HG03558 (cell line): ENCODE measurements around the gene KIZ.
A peak's percentile ranks its signal among the peaks of the same experiment; 100 is the strongest.
"Not testable (repeated sequence)": the region's sequence is repeated elsewhere in the genome, so short reads cannot be mapped to it uniquely, and the experiment has no call there.

Experiments used
- ATAC-seq: cut with Tn5 transposase; IDR thresholded peaks from one replicate; pipeline ENCODE4 v1.9.1; 2021; ENCODE audit warnings: moderate number of reproducible peaks; ENCODE audit not compliant: unreplicated experiment; ENCODE audit errors: extremely low read depth

KIZ gene

DNA sequence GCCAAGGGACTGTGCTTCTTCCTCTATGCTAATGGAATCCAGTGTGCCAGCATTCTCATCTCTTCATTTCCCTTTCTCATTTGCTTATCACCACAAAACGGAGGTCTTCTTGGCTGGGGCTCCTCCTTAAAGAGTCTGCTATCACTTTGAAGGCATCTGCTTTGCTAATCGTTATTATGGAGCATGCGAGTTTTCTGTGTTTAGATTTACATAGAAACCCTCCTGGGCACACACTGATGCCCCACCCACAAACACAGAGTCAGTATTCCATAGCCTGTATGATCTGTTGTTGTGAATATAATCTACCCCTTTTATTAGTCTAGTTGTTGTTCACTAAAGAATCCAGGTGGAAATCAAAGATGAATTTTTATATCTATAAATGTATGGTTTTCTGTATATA is 93.8 kb downstream of the KIZ start:
- ATAC-seq = no peak

DNA sequence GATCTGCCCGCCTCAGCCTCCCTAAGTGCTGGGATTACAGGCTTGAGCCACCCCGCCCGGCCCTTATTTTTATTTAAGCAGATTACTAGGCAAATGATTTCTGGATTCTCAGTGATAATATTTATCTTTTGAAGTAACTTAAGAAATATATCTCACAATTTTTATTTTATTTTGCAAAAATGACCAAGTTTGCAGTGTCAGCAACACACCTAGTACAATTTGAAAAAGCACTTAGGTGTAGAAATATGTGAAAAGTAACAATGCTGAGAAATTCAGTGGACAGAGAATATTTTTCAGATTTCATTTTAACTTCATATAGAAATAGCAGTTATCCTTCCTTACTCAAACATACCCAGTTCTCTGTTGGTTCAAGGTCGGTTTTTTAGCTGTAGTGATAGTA is 98.3 kb downstream of the KIZ start:
- ATAC-seq = no peak

DNA sequence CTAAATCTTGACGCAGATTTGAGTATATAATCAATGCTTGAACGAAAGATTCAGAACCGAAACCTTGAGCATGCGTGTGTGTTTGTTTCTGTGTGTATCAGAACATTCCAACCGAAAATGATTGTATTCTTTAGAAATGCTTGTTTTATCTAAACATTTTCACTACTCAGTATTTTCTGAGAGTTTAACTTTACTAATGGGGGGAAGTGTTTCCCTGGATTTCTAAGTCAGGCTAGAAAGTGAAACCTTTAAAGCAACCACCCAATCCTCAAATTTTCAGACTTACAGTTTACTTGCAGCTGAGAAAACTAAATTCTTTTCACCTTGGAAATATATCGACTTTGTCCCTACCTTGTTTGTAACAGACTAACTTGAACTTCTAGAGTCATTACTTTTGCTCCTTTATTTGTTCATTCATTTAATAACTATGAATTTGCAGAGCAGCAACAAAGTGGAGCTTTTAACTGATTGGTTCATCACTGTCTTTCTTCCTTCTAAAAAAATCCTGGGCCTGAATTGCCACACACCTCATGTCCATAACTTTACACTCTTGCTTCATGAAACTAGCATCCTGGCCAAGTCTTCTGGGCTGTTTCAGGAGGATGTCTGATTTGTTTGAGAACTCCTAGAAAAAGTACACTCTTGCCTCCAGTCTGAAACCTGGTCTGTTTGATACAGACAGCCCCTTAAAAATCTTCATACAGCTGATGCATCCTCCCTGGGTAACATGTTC is 99.5 kb downstream of the KIZ start:
- no peak for ATAC-seq

DNA sequence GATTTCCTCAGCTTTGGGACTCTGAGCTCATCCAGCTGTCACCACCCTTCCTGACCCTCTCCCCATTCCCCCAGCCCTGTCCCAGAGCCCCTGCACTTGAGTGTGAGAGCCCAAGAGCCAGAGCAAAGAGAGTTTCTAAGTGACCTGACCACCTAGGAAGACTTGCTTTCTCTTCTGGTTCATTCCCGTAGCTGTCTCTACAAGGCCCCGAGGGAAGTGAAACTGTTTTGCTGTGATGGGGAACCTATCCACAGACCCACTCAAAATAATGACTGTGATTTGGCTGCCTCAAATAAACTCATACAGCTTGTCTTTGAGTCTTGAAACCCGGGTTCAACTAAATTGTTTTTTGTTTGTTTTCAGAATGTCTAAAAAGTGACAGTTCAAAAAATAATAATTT is 102.6 kb downstream of the KIZ start:
- ATAC-seq = peak; percentile 52

DNA sequence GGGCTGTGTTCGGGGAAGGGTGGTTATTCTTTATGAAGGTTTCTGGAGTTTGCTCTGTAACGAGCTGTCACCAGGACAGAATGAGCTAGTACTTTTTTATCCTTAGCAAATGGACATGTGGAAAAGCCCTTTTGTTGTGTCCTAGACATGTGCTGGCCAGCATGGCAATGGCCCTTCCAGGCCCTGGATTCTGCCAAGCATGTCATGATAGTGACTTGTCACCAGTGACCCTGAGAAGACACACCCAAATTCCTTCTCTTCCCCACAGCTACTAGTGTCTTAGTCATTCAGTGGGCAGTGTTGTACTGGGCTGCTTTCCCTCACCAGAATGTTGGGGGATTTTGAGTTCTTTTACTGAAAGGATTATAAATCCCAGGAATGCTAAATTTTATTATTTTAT is 103.3 kb downstream of the KIZ start:
- no peak for ATAC-seq

DNA sequence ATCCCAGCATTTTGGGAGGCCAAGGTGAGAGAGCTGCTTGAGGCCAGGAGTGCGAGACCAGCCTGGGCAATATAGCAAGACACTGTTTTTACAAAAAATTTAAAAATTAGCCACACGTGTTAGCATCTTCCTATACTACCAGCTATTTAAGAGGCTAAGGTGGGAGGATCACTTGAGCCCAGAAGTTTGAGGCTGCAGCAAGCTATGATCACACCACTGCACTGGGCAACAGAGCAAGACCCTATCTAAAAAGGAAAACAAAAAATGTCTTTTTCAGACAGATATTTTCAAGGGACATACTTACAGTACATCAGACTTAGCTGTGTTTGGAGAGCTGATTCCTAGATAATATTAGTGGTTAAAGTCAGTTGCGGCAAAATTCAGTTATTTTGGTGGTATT is 104.3 kb downstream of the KIZ start:
- ATAC-seq = no peak

DNA sequence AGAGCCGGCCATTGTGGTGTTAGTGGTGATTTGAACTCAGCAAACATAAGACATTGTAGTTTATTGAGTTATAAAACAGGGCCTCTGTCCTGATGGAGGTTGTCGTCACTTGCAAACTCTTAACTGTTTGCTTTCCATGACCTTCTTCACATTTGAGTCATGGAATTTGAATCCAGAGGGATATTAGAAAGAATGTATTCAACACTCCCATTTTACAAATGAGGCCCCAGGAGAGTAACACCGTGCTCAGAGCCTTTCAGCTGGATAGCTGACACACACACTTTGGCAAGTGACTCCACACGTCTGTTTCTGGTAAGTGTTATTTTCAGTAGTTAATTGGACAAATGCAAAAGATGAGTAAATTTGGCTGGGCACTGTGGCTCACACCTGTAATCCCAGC is 104.8 kb downstream of the KIZ start:
- ATAC-seq = no peak

DNA sequence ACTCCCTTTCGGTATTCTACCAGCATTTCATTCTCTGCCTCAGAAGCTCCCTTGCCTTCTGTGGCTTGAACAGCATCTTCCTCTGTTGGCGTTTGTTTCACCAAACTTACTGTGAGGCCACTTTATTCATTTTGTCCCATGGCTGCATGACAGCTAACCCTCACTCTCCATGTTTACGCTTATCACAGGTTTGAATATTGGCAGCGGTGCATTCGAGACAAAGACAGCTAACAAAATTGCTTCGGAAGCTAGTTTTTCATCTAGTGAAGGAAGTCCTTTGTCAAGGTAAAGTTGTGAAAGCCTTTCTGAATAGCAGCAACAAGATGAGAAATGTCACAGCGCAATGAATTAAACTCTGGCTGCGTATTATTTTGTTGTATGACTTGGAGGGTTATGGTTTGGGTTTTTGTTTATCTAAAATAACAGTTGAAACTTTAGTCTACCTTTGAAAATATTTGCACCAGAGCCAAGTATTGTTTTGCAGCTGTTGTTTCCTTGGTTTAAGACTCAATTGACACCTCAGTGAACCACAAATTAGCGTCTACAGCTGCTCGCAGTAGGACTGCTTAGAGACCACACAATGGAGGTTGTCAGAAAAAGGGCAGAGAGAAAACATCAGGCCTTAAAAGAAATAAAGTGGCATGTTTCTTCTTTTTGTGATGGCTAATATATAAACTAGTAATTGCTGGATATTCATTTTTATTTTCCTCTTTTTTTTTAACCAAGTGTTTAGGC is 106.8 kb downstream of the KIZ start:
- ATAC-seq = no peak

DNA sequence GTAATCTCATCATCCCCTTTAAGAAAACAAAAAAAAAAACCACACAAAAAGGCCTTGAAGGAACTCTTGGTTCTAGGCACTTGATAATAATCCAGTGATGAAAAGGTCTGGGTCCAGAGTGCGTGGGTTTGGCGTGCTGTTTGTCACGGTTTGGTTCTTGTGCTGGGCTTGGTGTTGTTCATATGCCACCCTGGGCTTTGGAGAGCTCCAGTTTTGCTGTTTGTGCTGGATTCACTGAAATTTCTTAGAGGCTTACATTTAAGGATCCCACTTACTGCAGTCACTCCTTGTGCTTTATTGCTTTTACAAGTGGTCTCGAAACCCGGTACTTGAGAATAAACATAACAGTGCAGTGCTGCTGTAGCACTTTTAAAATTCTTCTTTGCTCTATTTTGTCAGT is 108.4 kb downstream of the KIZ start:
- ATAC-seq = no peak

DNA sequence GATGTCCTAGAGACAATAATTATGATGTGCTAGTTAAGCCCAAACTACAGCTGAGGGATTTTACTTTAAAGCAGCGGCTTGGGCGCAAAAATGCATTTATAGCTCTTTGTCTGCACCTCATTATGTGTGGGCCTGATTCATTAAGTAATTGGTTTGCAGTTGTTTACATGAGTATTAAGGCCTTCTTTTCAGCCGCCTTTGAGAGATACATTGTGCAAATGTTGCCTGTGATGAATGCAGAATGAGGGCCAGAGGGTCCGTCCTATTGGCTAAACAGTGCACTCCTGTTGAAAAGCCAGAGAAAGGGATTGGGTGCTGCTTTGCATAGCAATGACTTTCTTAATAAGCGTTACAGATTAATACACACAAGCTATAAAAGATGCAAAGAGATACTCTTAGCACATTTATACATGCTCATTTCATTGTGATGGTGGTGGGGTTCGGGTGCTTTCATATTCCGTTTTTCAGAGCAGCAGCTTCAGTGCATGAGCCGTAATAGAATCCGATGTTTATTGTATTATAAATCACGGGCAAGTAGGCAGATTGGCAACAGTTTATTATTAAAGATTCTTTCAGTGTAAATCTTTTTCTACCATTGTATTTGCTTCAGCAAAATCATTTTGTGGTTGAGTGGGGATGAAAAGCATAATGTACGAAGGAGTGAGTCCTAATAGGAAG is 109.1 kb downstream of the KIZ start:
- ATAC-seq = no peak

DNA sequence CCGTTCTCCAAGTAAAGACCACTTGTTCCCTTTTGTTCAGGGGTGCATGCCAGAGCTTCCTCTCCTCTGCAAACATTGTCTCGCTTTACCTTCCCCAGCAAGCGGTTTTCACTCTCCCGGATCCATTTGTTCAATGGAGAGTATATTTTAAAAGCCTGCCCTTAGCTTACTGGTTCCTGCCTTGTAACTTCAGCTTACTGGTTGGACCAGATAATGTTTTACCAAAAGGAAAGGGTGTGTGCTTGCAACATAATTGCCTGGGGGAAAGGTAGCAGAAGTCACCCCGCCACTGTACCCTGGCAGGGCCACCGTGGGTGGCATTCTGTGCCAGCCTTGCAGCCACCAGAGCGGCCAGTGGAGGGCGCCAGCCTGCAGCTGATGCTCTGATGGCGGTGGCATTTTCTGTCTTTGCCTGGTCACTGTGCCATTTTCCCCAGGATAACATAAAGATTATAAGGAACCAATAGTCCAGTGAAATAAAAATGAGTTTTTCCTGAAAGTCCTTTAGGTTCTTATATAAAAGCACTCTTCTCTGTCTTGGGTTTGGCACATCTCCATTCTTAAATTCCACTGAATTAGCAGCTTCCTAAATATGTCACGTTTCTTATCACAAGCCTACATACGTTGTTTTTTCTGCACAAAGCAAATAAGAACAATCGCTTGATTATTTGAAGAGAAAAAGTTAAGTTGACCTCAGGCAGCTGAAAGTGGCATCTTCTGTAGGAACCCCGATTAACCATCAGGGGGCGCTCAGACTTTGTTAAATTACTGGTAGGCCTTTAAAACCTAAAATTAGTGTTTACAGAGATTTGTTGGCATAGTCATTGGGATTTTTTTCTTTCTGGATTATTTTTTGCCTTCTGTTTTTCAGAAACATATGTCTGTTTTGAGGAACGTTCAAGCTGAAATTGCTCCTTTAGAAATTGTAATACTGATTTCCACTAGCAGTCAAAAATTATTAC is 109.9 kb downstream of the KIZ start:
- ATAC-seq = no peak

DNA sequence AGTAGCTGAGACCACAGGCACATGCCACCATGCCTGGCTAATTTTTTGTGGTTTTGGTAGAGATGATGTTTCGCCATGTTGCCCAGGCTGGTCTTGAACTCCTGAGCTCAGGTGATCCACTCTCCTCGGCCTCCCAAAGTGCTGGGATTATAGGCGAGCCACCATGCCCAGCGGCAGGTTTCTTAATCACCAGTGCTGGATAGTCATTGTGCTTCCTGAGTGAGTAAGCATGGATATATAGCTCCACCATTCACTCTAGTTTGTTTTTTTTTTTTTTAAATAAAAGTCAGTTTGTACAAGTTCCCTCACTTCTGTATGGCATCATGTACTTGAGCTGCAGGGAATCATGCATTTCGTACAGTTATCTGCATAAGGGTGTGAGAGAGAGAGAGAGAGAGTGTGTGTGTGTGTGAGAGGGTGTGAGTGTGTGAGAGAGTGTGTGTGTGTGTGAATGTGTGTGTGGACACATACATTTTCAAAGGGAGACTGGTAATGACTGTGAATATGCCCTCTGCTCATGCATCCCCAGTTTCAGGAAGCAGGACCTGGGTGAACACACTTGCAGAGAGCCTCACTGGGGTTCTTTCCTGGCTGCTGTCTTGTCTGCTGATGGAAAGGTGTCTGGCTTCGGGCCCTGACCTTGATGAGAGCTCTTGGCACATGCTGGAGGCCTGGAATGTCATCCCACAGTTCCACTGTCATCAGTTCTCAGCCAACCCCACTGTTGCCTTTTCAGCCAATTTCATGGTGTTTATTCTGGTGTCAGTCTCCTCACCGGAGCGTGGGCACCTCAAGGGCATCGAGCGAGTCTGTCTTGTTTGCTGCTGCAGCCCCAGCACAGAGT is 112.3 kb downstream of the KIZ start:
- no peak for ATAC-seq

DNA sequence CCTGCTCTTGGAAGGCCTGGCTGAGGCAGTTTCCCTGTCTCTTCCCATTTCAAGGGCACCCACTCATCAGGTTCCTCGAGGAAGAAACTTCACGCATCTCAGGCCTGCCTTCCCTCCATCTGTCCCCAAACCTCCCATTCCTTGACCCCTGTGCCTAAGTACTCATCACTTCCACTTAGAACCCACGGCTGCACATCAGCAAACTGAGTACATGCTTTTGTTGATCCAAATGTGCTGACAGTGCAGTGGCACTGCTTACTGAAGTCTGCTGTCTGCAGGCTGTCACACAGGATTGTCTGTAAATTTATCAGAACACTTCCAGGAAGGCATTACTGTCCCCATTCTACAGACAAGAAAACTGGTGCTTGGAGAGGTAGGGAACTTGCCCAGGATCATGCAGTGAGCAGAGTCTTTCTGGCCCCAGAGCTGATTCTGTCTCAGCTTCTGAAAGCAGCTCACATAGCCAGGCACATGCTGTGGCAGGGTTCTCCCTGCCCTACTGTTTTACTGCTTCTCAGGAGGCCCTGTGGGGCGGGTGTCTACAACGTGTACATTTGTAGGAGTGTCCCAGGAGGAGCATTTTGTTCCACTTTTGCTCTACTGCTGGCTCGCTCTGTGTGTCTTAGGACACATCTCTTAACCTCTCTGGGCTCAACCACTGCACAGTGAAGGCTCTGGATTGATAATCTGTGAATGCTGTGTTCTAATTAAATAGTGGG is 113.1 kb downstream of the KIZ start:
- no peak for ATAC-seq

DNA sequence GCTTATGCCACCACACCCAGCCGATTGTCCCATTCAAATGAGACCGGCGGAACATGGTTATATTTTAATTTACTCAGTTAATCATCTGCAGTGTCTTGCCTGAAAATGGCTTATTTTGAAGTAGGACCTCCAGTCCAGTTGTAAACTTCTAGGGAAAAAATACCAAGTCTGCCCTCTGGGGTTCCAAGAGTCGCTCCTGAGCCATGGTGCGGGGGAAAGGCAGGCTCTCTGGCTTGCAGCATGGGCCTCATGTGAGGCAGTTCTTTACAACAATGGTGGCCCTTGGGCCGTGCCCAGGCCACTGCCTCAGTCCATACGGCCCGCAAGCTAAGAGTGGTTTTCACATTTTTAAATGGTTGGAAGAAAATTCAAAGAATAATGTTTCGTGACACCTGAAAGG is 114.5 kb downstream of the KIZ start:
- no peak for ATAC-seq

DNA sequence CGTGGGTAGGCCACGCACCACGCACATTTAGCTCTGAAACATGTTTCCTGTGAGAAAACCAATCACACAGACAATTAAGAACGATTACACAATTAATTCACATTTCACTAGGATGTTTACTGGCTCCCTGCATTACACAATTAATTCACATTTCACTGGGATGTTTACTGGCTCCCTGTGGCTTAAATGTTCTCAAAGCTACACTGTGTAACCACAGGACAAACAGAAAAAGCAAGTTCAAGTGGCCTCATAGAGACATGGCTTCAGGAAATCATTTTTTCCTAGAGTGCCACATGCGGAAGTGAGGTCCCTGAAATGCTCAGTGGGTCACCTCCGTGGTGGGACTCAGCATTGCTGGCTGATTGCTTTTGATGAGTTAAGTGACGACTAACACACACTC is 115.5 kb downstream of the KIZ start:
- no peak for ATAC-seq

DNA sequence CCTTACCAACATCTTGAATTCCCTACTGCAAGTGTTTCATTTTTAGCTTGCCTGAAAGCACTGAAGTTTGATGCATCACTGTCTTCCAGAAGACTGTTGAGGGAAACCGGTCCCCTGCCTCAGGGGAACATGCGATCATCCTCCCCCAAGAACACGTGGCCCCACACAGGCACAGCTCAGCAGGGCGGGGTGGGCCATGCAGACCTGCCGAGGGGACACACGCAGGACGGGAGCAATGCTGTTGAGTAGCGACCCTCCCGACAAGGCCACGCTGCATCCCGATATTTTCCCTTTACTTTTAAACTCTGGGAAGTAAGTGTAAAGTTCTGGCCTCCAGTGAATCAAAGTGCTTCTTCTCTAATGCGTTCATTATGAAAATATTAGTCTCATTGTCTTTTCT is 117.9 kb downstream of the KIZ start:
- ATAC-seq = no peak

DNA sequence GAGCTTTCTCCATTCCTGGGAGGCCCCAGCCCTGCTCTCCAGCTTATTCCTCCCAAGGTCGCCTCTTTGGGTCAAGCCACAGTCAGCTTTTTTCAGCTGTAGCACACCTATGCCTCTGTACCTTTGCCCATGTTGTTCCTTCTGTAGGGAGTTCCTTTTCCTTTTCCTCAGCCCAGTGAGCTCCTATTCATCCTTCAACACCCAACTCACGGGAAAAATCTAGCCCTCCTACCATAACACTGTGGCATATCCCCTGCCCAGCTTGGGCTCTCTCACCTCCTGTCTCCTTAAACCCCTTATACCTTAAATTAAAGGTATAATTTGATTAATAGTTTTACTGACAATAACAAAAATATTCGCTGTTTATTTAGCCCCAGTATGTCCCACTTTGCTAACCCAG is 118.9 kb downstream of the KIZ start:
- no peak for ATAC-seq

DNA sequence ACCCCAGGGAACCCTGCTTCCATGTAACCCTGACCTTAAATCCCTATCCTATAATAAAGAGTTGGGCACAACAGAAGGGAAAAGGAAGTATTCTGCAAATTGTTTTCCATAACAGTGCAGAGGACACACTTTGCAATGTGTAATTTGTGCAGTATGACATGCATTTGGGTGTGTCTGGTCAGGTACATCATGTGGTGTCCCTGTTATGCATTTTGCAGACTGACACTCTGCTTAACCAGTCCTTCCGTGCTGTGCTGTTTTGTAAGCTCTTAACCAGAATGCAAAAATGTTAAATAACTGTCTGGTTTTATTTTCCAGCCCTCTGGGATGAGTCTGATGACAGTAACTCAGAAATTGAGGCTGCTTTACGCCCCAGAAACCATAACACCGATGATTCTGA is 120.3 kb downstream of the KIZ start:
- ATAC-seq = no peak

DNA sequence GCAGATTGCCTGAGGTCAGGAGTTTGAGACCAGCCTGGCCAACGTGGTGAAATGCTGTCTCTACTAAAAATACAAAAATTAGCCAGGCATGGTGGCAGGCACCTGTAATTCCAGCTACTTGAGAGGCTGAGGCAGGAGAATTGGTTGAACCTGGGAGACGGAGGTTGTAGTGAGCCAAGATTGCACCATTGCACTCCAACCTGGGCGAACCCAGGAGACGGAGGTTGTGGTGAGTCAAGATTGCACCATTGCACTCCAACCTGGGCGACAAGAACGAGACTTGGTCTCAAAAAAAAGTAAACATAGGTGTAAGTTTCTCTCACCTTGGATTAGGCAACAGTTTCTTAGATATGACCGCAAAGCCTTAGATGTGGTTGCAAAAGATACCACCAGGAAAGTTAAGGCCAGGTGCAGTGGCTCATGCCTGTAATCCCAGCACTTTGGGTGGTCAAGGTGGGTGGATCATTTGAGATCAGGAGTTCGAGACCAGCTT is 121.8 kb downstream of the KIZ start:
- ATAC-seq = not testable (repeated sequence)
